HFFc6 (cell line): Measurements from ENCODE around the gene SKIL. TPM values are rescaled to one million over a fixed set of nuclear protein-coding genes. Genes with fewer than 3 reads are reported as not detected.

Experiments used
- DNase-seq: peaks from one replicate; pipeline ENCODE4 v3.0.0-alpha.2; 2018
- H3K27ac Mint-ChIP-seq: 2 replicates; pipeline ENCODE4 v1.8.0; 2020; ENCODE audit warnings: mild to moderate bottlenecking, mixed read lengths
- H3K27me3 Mint-ChIP-seq: 2 replicates; pipeline ENCODE4 v1.8.0; 2021; ENCODE audit warnings: mild to moderate bottlenecking, moderate library complexity, mixed read lengths; ENCODE audit not compliant: insufficient read depth
- H3K36me3 Mint-ChIP-seq: 2 replicates; pipeline ENCODE4 v1.8.0; 2021; ENCODE audit warnings: low read depth, mixed read lengths
- H3K4me1 Mint-ChIP-seq: 2 replicates; pipeline ENCODE4 v1.8.0; 2020; ENCODE audit warnings: low read depth, mixed read lengths
- H3K4me3 Mint-ChIP-seq: 2 replicates; pipeline ENCODE4 v1.8.0; 2020; ENCODE audit warnings: mild to moderate bottlenecking, moderate library complexity, mixed read lengths
- H3K9me3 Mint-ChIP-seq: 2 replicates; pipeline ENCODE4 v1.8.0; 2020; ENCODE audit warnings: mild to moderate bottlenecking, mixed read lengths
- total RNA-seq, 6 experiments: library from RNA; stranded (reverse); fragmentation: NEBNext Ultra II Directional; extraction: Animal tissue kit (Norgen Biotek cat#: 25700); gene quantifications; 2 replicates in 1 of 6; 3 replicates in 5 of 6; pipeline ENCODE4 v1.2.3, GENCODE V29; 2021
- TF ChIP-seq, protein P1 (sequence below): fragments of 200-600 bp; sonication (generic); IDR thresholded peaks from 2 replicates; pipeline ENCODE4 v1.5.0; 2021; ENCODE audit warnings: antibody characterized with exemption, mild to moderate bottlenecking

SKIL gene
- total RNA-seq, 6 experiments from 2014 or later: 44.6 to 61.3 (median 49.9) TPM

DNA sequence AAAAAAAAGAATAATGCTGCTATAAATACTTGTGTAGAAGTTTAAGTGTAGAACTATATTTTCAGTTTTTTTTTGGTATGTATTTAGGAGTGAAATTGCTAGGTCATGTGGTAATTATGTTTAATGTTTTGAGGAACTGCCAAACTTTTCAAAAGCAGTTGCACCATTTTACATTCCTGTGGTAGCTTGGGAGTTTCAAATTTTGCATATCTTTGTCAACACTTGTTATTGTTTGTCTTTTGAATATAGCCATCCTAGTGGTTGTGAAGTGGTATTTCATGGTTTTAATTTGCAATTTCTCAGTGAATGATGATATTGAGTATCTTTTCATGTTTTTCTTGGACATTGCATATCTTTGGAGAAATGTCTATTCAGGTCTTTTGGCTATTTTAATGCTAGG lies 30.4 kb downstream of the SKIL start:
- TF ChIP-seq, protein P1, sequence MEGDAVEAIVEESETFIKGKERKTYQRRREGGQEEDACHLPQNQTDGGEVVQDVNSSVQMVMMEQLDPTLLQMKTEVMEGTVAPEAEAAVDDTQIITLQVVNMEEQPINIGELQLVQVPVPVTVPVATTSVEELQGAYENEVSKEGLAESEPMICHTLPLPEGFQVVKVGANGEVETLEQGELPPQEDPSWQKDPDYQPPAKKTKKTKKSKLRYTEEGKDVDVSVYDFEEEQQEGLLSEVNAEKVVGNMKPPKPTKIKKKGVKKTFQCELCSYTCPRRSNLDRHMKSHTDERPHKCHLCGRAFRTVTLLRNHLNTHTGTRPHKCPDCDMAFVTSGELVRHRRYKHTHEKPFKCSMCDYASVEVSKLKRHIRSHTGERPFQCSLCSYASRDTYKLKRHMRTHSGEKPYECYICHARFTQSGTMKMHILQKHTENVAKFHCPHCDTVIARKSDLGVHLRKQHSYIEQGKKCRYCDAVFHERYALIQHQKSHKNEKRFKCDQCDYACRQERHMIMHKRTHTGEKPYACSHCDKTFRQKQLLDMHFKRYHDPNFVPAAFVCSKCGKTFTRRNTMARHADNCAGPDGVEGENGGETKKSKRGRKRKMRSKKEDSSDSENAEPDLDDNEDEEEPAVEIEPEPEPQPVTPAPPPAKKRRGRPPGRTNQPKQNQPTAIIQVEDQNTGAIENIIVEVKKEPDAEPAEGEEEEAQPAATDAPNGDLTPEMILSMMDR: peak; percentile 45
- Mint-ChIP-seq H3K36me3 (peaks cover 31% of the 10 kb centered on the region), H3K27ac (no peak overlapping the region), H3K4me3 (no peak overlapping the region), H3K27me3 (no peaks in the 10 kb centered on the region), H3K4me1 (peaks cover 16% of the 10 kb centered on the region), H3K9me3 (no peaks in the 10 kb centered on the region)
- peak; percentile 24 for DNase-seq

DNA sequence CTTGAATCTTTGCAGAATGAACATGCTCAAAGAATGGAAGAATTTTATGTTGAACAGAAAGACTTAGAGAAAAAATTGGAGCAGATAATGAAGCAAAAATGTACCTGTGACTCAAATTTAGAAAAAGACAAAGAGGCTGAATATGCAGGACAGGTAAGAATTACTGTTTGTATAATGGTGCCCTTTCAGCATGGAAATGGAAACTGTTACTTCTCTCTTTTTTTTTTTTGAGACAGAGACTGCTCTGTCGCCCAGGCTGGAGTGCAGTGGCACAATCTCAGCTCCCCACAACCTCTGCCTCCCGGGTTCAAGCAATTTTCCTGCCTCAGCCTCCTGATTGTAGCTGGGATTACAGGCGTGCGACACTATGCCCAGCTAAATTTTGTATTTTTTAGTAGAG lies 33.6 kb downstream of the SKIL start:
- DNase-seq: no peak
- 0 out of 2 replicates have a peak, but pooled peaks cover 6% of the 10 kb centered on the region for H3K4me1 Mint-ChIP-seq
- no peak overlapping the region; the same call in 1 of the 2 replicates for H3K27ac Mint-ChIP-seq
- peaks cover 26% of the 10 kb centered on the region for H3K36me3 Mint-ChIP-seq
- H3K4me3 Mint-ChIP-seq: no peak overlapping the region
- H3K27me3 Mint-ChIP-seq: no peaks in the 10 kb centered on the region
- TF ChIP-seq, protein P1: no peak
- H3K9me3 Mint-ChIP-seq: no peaks in the 10 kb centered on the region

DNA sequence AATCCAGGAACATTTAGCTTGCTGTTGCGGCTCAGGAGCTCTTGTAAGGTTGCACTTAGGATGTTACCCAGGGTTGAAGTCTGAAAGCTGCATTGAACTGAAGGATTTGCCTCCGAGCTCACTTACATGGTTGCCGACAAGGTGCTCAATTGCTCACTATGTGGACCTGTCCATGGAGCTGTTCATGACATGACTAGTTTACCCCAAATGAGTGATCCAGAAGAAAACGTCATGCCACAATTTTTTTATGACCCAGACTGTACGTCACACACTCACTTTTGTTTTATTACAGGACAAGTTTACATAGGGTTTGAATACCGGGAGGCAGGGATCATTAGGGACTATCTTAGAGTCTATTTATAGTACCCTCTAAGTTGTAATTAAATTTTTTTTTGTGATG lies 40.2 kb downstream of the SKIL start:
- no peaks in the 10 kb centered on the region for H3K9me3 Mint-ChIP-seq
- no peaks in the 10 kb centered on the region for H3K4me1 Mint-ChIP-seq
- no peak overlapping the region for H3K4me3 Mint-ChIP-seq
- no peaks in the 10 kb centered on the region for H3K27me3 Mint-ChIP-seq
- H3K27ac Mint-ChIP-seq: no peak overlapping the region
- TF ChIP-seq, protein P1: no peak
- H3K36me3 Mint-ChIP-seq: no peaks in the 10 kb centered on the region
- no peak for DNase-seq

DNA sequence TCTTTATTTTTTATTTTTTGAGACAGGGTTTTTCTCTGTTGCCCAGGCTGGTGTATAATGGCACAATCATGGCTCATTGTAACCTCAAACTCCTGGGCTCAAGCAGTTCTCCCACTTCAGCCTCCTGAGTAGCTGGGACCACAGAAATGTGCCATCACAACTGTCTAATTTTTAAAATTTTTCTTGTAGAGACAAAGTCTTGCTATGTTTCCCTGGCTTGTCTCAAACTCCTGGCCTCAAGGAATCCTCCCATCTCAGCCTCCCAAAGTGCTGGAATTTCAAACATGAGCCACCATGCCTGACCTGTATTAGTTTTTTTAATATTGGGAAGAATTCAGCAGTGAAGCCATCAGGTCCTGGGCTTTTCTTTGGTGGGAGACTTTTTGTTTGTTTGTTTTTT lies 47.6 kb downstream of the SKIL start:
- H3K9me3 Mint-ChIP-seq: no peaks in the 10 kb centered on the region
- DNase-seq: no peak
- H3K27ac Mint-ChIP-seq: no peak overlapping the region
- TF ChIP-seq, protein P1: no peak
- no peaks in the 10 kb centered on the region for H3K27me3 Mint-ChIP-seq
- no peak overlapping the region for H3K4me3 Mint-ChIP-seq
- peaks cover 12% of the 10 kb centered on the region for H3K4me1 Mint-ChIP-seq
- no peaks in the 10 kb centered on the region for H3K36me3 Mint-ChIP-seq

DNA sequence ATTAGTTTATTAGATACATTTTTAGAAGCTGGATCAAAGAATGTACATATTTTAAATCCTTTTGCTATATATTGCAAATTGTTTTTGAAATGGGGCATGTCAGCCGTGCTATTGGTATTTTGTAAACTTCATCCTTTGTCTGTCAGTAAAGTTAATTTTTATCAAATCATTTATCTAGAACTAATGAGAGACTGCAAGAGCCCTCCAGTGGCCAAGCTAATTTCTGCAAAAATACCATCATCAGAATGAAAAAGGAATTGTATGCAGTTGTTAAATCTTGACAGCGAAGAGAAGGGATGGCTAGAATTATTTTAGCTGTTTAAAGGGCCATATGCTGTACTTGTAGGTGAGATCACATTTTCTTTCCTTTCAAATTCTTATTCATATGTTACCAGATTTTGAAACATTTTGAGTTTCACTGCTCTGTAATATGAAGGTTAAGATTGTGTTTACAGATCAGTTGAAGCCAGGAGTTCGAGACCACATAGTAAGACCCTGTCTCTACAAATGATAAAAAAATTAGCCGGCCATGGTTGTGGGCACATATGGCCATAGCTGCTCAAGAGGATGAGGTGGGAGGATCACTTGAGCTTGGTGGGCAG lies 53.0 kb downstream of the SKIL start:
- no peaks in the 10 kb centered on the region for H3K9me3 Mint-ChIP-seq
- no peak for DNase-seq
- TF ChIP-seq, protein P1: peak; percentile 78
- H3K27me3 Mint-ChIP-seq: no peaks in the 10 kb centered on the region
- no peaks in the 10 kb centered on the region for H3K36me3 Mint-ChIP-seq
- H3K4me3 Mint-ChIP-seq: no peak overlapping the region
- no peak overlapping the region; the same call in 1 of the 2 replicates for H3K27ac Mint-ChIP-seq
- peaks cover 35% of the 10 kb centered on the region for H3K4me1 Mint-ChIP-seq

DNA sequence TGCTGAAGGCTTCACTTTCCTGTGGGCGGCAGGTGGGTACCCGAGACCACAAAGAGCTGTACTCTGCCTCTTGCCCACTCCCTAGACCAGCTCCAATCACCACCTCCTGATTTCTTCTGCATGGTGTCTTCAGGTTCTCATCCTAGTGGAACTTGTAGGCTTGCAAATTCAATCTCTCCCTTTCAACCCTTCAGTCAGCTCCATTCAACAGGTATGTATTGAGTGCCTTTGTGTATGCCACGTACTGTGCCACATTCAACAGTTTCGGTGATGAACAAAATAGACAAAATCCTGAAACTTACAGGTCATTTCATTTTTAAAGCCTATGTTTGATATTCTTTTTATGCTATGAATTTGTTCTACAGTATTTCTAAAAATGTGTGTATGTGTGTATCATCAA lies 55.8 kb downstream of the SKIL start:
- no peaks in the 10 kb centered on the region for H3K27me3 Mint-ChIP-seq
- H3K36me3 Mint-ChIP-seq: no peaks in the 10 kb centered on the region
- peak overlapping the region; percentile 67 for H3K27ac Mint-ChIP-seq
- no peak overlapping the region for H3K4me3 Mint-ChIP-seq
- peaks cover 38% of the 10 kb centered on the region for H3K4me1 Mint-ChIP-seq
- H3K9me3 Mint-ChIP-seq: no peaks in the 10 kb centered on the region
- TF ChIP-seq, protein P1: no peak
- no peak for DNase-seq
